Measurements from ENCODE around the gene NR2F1. TPM values are rescaled to one million over a fixed set of nuclear protein-coding genes. Genes with fewer than 3 reads are reported as not detected.
A peak's percentile ranks its signal among the peaks of the same experiment; 100 is the strongest.

The NR2F1 gene
- total RNA-seq, 1 experiment from 2014 or later, result not detected

- no CpG with 5 or more reads among the region's 37 CpGs for WGBS (ENCODE audit: extremely low coverage, insufficient read length, low lambda C conversion rate)
- H4K20me1 ChIP-seq (ENCODE audit: control insufficient read depth, insufficient read depth, insufficient read length), result no peaks in the 10 kb centered on the region
These were observed 11.8 kb downstream of the NR2F1 start for GRCh38 chr5:93594591-93595419.

More at GRCh38 chr5:93594591-93595419, 11.8 kb downstream of the NR2F1 start:
- Histone ChIP-seq H3K4me2 (ENCODE audit: insufficient read depth, insufficient read length, low read length) (peak overlapping the region; percentile 30), H4K5ac (ENCODE audit: insufficient read length, low read depth, low read length) (no peak overlapping the region), H2BK20ac (ENCODE audit: low read depth, low read length, poor library complexity, severe bottlenecking) (no peak overlapping the region), H3K79me2 (ENCODE audit: insufficient read depth, low read length) (no peaks in the 10 kb centered on the region), H3K27ac (ENCODE audit: insufficient read length, low read depth, low read length) (no peak overlapping the region), H3K14ac (ENCODE audit: insufficient read depth, low read length) (no peak overlapping the region; the same call in 1 of the 2 replicates), H3K18ac (ENCODE audit: insufficient read length, low read depth, low read length) (no peak overlapping the region), H2BK15ac (ENCODE audit: low read depth, low read length) (no peak overlapping the region), H2AK5ac (ENCODE audit: insufficient read length, low read length) (no peak overlapping the region), H3T11ph (ENCODE audit: low read length) (no peak overlapping the region), H4K8ac (replicated peaks; ENCODE audit: insufficient read length, low read depth, low read length) (no peak overlapping the region), H3K23me2 (ENCODE audit: insufficient read length, low read depth, low read length, poor library complexity, severe bottlenecking) (peaks cover 7% of the 10 kb centered on the region), H3K23ac (ENCODE audit: insufficient read length, low read depth, low read length) (no peak overlapping the region), H2BK5ac (ENCODE audit: insufficient read length, low read length) (no peak overlapping the region), H3K9ac (ENCODE audit: extremely low read depth, insufficient read length, low read length) (no peak overlapping the region), H3K56ac (ENCODE audit: insufficient read length, low read depth, low read length) (no peak overlapping the region), H3K79me1 (ENCODE audit: insufficient read depth, low read depth, low read length, poor library complexity, severe bottlenecking) (no peaks in the 10 kb centered on the region), H2BK120ac (ENCODE audit: low read depth, low read length, poor library complexity, severe bottlenecking) (no peak overlapping the region), H3K4me1 (ENCODE audit: insufficient read depth, low read length) (no peaks in the 10 kb centered on the region), H4K91ac (ENCODE audit: insufficient read length, low read depth, low read length) (no peak overlapping the region), H2AFZ (ENCODE audit: low read length) (no peak overlapping the region), H3K9me3 (ENCODE audit: control insufficient read depth, low read depth, low read length) (no peaks in the 10 kb centered on the region), H3K27me3 (ENCODE audit: insufficient read depth, low read length) (peaks cover 97% of the 10 kb centered on the region), H2BK12ac (ENCODE audit: insufficient read length, low read depth, low read length) (no peak overlapping the region), H3K4ac (ENCODE audit: low read depth, low read length) (no peak overlapping the region)
- DNase-seq, result peak; percentile 60
- TF ChIP-seq CTCF (conservative IDR thresholded peaks at IDR 0.05), result peak; percentile 32; the same call in 1 of the 3 replicates
- H3K9me3 Mint-ChIP-seq, result peaks cover 2 to 7% of the 10 kb centered on the region in 2 experiments; a peak in 3 of 5 replicates
- peak overlapping the region in 1 of 2 experiments; percentile 74; a peak in 3 of 5 replicates for H3K4me3 Mint-ChIP-seq
- no peak overlapping the region for H3K27ac Mint-ChIP-seq
- no peaks in the 10 kb centered on the region; a peak in 2 of 7 replicates for H3K36me3 Mint-ChIP-seq (ENCODE audit: insufficient read depth in 1 of 3, low read depth in 3 of 3)
- H3K27me3 Mint-ChIP-seq (ENCODE audit: low read depth), result no peaks in the 10 kb centered on the region
- peaks cover 15 to 38% of the 10 kb centered on the region in 2 experiments for H3K4me1 Mint-ChIP-seq
